Endothelial cell (in vitro differentiated cells): ENCODE results near the gene MCCD1. TPM values are rescaled to one million over a fixed set of nuclear protein-coding genes. Genes with fewer than 3 reads are reported as not detected.

Experiments used
- DNase-seq: peaks from one replicate; pipeline ENCODE4 v3.0.0; 2021; ENCODE audit warnings: low spot score
- H3K27ac Mint-ChIP-seq: one replicate; pipeline ENCODE4 v1.8.0; 2021; ENCODE audit warnings: mixed read lengths, inconsistent platforms; ENCODE audit not compliant: unreplicated experiment
- H3K27me3 Mint-ChIP-seq: one replicate; pipeline ENCODE4 v1.8.0; 2021; ENCODE audit warnings: mild to moderate bottlenecking, moderate library complexity, mixed read lengths, inconsistent platforms; ENCODE audit not compliant: unreplicated experiment
- H3K36me3 Mint-ChIP-seq: one replicate; pipeline ENCODE4 v1.8.0; 2021; ENCODE audit warnings: mild to moderate bottlenecking, low read depth, mixed read lengths, inconsistent platforms; ENCODE audit not compliant: unreplicated experiment
- H3K4me1 Mint-ChIP-seq: one replicate; pipeline ENCODE4 v1.8.0; 2021; ENCODE audit warnings: mild to moderate bottlenecking, mixed read lengths, inconsistent platforms; ENCODE audit not compliant: unreplicated experiment
- H3K4me3 Mint-ChIP-seq: one replicate; pipeline ENCODE4 v1.8.0; 2021; ENCODE audit warnings: mild to moderate bottlenecking, mixed read lengths, inconsistent platforms; ENCODE audit not compliant: unreplicated experiment
- H3K9me3 Mint-ChIP-seq: one replicate; pipeline ENCODE4 v1.8.0; 2021; ENCODE audit warnings: mixed read lengths, inconsistent platforms; ENCODE audit not compliant: unreplicated experiment
- CTCF ChIP-seq: fragments of 200-600 bp; sonication (generic); IDR thresholded peaks from one replicate; pipeline ENCODE4 v1.5.0; 2021; ENCODE audit warnings: antibody characterized with exemption; ENCODE audit not compliant: unreplicated experiment
- total RNA-seq: library from RNA; stranded (reverse); fragmentation: NEBNext Ultra II Directional; extraction: Animal tissue kit (Norgen Biotek cat#: 25700); gene quantifications from one replicate; pipeline ENCODE4 v1.2.1, GENCODE V29; 2021; ENCODE audit not compliant: unreplicated experiment

MCCD1 gene
- total RNA-seq, 1 donor from 2014 or later = not detected

DNA sequence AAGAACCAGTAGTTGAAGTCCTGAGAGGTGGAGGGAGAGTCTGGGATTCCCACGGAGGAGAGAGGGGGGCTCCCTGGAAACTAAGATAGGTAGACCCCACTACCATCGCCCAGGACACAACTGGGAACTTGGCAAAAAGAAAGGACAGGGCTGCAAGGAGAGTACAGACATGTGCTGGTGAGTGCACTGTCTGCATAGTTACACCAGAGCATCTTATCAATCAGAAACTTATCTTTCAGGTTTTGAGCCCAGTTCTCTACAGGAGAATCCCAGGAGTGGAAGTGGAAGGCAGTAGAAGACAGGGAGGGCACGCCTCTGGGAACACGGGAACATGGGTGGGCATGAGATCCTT, 30.8 kb downstream of the MCCD1 start:
- no peak for TF ChIP-seq CTCF
- peak overlapping the region; percentile 92 for H3K27ac Mint-ChIP-seq
- peaks cover 7% of the 10 kb centered on the region for H3K27me3 Mint-ChIP-seq
- H3K36me3 Mint-ChIP-seq = peaks cover 20% of the 10 kb centered on the region
- peaks cover 31% of the 10 kb centered on the region for H3K4me1 Mint-ChIP-seq
- H3K4me3 Mint-ChIP-seq = peak overlapping the region; percentile 40
- H3K9me3 Mint-ChIP-seq = no peaks in the 10 kb centered on the region
- no peak for DNase-seq

DNA sequence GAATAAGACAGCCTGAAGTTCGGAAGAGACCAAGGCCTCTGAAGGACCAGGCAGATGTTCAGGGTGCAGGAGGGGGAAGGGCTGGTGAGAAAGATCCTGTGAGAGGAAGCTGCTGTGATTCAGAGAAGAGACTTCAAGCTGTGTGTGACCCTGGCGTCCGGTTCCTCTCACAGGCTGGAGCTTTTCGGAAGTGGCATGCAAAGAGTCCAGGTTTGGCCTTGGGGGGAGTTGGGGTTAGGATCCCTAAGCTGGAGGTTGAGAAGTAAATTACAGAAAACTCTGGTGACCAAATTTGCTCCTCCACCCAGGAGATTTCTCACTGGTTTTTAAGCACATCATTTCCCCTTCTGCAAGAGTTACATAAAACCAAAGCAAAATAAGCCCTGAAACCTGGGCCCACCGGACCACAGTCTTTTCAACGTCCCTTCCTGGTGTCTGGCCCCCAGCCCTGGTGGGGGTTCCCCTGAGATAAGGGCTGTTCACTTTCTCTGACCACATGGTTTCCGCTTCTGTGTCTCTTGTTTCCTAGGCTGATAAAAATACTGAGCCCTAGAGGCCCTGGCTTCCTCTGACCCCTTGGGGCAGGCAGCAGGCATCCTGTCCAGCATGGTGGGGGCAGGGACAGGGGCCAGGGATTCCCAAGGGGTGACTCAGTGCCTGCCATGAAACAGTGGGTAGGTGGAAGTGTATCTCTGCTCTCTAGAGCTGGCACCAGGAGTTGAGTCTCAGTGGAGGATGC, 31.4 kb downstream of the MCCD1 start:
- Mint-ChIP-seq H3K27me3 (peaks cover 10% of the 10 kb centered on the region), H3K4me1 (peaks cover 31% of the 10 kb centered on the region), H3K9me3 (no peaks in the 10 kb centered on the region), H3K4me3 (peak overlapping the region; percentile 61), H3K27ac (peak overlapping the region; percentile 92), H3K36me3 (peaks cover 20% of the 10 kb centered on the region)
- DNase-seq = peak; percentile 68
- no peak for TF ChIP-seq CTCF

DNA sequence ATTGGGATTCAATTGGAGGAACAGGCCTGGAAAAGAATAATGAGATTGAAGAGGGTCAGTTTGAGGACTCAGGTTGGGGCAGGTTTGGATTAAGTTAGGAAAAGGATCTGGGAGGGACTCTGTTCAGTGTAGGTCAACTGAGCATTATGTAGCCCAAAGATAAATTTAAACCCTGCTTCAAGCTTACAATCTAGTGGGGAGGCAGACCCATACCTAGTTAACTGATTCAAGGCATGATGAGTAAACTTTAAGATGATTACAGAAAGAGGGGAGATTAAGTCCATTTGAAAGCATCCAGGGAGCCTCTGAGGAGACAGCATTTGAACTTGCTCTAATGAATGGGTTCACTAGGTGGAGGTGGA, 31.9 kb downstream of the MCCD1 start:
- no peak for DNase-seq
- Mint-ChIP-seq H3K27me3 (peaks cover 10% of the 10 kb centered on the region), H3K4me1 (peaks cover 31% of the 10 kb centered on the region), H3K9me3 (no peaks in the 10 kb centered on the region), H3K4me3 (peak overlapping the region; percentile 61), H3K36me3 (peaks cover 20% of the 10 kb centered on the region), H3K27ac (peak overlapping the region; percentile 92)
- TF ChIP-seq CTCF = no peak

- TF ChIP-seq CTCF = no peak
- Mint-ChIP-seq H3K27ac (no peak overlapping the region), H3K4me1 (peaks cover 3% of the 10 kb centered on the region), H3K9me3 (no peaks in the 10 kb centered on the region), H3K4me3 (no peak overlapping the region), H3K27me3 (peaks cover 11% of the 10 kb centered on the region), H3K36me3 (no peaks in the 10 kb centered on the region)
- DNase-seq = no peak
Measured at GRCh38 chr6:31567531-31568370, 39.0 kb downstream of the MCCD1 start.

DNA sequence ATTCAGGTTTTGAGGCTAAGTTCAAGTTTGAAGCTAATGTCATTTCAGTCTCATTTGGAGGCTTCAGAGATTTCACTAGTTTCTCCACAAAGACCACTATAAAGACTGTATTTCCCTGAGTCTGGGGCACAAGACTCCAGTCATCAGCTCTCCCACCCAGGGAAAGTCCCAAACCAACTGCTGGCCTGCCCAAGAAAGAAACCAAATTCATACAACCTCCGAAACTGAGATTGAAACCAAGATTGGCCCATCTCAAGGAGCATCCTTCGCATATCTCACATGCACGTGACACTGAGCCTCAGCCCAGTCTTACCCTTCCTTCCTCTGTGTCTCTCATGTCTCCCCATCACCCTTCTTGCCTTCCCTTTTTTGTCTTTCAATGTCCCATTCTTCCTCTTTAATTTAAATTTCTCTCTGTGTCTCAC, 39.8 kb downstream of the MCCD1 start:
- DNase-seq = no peak
- peaks cover 3% of the 10 kb centered on the region for H3K4me1 Mint-ChIP-seq
- H3K4me3 Mint-ChIP-seq = no peak overlapping the region
- TF ChIP-seq CTCF = no peak
- peaks cover 11% of the 10 kb centered on the region for H3K27me3 Mint-ChIP-seq
- no peaks in the 10 kb centered on the region for H3K9me3 Mint-ChIP-seq
- H3K27ac Mint-ChIP-seq = no peak overlapping the region
- H3K36me3 Mint-ChIP-seq = no peaks in the 10 kb centered on the region
